Kidney (tissue), 14 donors: Measurements from ENCODE around the gene GARIN1A. TPM values are rescaled to one million over a fixed set of nuclear protein-coding genes. Genes with fewer than 3 reads are reported as not detected.

Experiments used
- DNase-seq, 5 donors: peaks; one replicate each; pipeline ENCODE4 v3.0.0-alpha.2; 2013 to 2020
- FAIRE-seq: peaks from 2 replicates; lab custom pipeline; 2012; peaks lifted over from hg19 to GRCh38; lab: Jason Lieb, UNC
- H3K27ac ChIP-seq, 2 donors: one replicate each; pipeline ENCODE4 v1.7.0; 2013; ENCODE audit warnings: low read depth in 2 of 2, low read length in 2 of 2, inconsistent platforms in 1 of 2
- H3K27me3 ChIP-seq: one replicate; pipeline ENCODE4 v1.7.1; 2013; ENCODE audit warnings: low read length, inconsistent platforms; ENCODE audit not compliant: control insufficient read depth, insufficient read depth
- H3K36me3 ChIP-seq, 3 donors: one replicate each; pipeline versions ENCODE4 v1.7.0 to v1.7.1; 2013; ENCODE audit warnings: low read length in 3 of 3, control low read depth in 1 of 3, inconsistent platforms in 1 of 3; ENCODE audit not compliant: insufficient read depth in 3 of 3, control insufficient read depth in 2 of 3
- H3K4me1 ChIP-seq, 3 donors: one replicate each; pipeline versions ENCODE4 v1.7.0 to v1.7.1; 2013; ENCODE audit warnings: low read length in 3 of 3, inconsistent platforms in 1 of 3, low read depth in 1 of 3; ENCODE audit not compliant: control insufficient read depth in 2 of 3, insufficient read depth in 2 of 3
- H3K4me3 ChIP-seq, 3 donors: one replicate each; pipeline versions ENCODE4 v1.7.0 to v1.8.1; 2013; ENCODE audit warnings: low read length in 3 of 3, control low read depth in 1 of 3, inconsistent platforms in 1 of 3
- H3K9ac ChIP-seq, 3 donors: one replicate each; pipeline versions ENCODE4 v1.7.0 to v1.7.1; 2013; ENCODE audit warnings: low read length in 3 of 3, control low read depth in 1 of 3, inconsistent platforms in 1 of 3
- H3K9me3 ChIP-seq, 3 donors: one replicate each; pipeline versions ENCODE4 v1.7.0 to v1.7.1; 2013; ENCODE audit warnings: low read length in 3 of 3, control low read depth in 1 of 3, inconsistent platforms in 1 of 3; ENCODE audit not compliant: control insufficient read depth in 2 of 3, insufficient read depth in 1 of 3
- CTCF ChIP-seq: IDR thresholded peaks from 3 replicates; pipeline ENCODE4 v1.5.1; 2012; ENCODE audit warnings: mild to moderate bottlenecking, moderate library complexity, borderline replicate concordance; ENCODE audit not compliant: insufficient read depth; ENCODE audit errors: extremely low read depth
- intact Hi-C: fragments of 100-400 bp; cut with DNase I; formaldehyde crosslinking; loops from one replicate; pipeline ENCODE4 v1.11.1; 2022
- polyA plus RNA-seq: library from polyadenylated mRNA; stranded (reverse); fragments of 350-450 nt; fragmentation: Illumina TruSeq; extraction: RNeasy Lipid Tissue Mini Kit (QIAGEN cat#74804); gene quantifications from one replicate; pipeline ENCODE4 v1.2.3, GENCODE V29; 2014; ENCODE audit warnings: low read depth, low replicate concordance; ENCODE audit not compliant: insufficient read depth
- total RNA-seq: library from RNA; stranded (reverse); fragmentation: NEBNext Ultra II Directional; extraction: Animal tissue kit (Norgen Biotek cat#: 25700); gene quantifications from one replicate; pipeline ENCODE4 v1.2.1, GENCODE V29; 2021
- donor health status: control.
- donor health status: control.
- donor health status: control.
- donor health status: control.
- donor health status: control.
- donor health status: DM: yes; HTN: yes; CAD: no.
- donor health status: Normal renal cell carcinoma (clear cell type).

GARIN1A gene
- total and polyA plus RNA-seq, 2 donors from 2014 or later, result 1.3 to 2.5 TPM

- H3K36me3 ChIP-seq, result no peaks in the 10 kb centered on the region
- no peak for TF ChIP-seq CTCF
- no peaks in the 10 kb centered on the region for H3K9me3 ChIP-seq
- no peaks in the 10 kb centered on the region for H3K27me3 ChIP-seq
- H3K4me1 ChIP-seq, result no peaks in the 10 kb centered on the region
- intact Hi-C loops, result no loop called here
- no peak for FAIRE-seq
- no peak for DNase-seq
- H3K27ac ChIP-seq, result no peak overlapping the region
- H3K9ac ChIP-seq, result no peak overlapping the region
- H3K4me3 ChIP-seq, result no peak overlapping the region
Observed at GRCh38 chr7:128721376-128721775, 49.3 kb downstream of the GARIN1A start.

Other genes starting within 250 kb of the GARIN1A start
- 10.3 TPM for gene HILPDA, start 216.4 kb upstream of the GARIN1A start, total RNA-seq
- 7.2 TPM for gene HILPDA, start 216.4 kb upstream of the GARIN1A start, polyA plus RNA-seq
- 26.0 TPM for gene METTL2B, start 195.5 kb upstream of the GARIN1A start, total RNA-seq
- 11.8 TPM for gene METTL2B, start 195.5 kb upstream of the GARIN1A start, polyA plus RNA-seq
- gene CALU, start 67.1 kb downstream of the GARIN1A start, total RNA-seq, result 75.1 TPM
- gene CALU, start 67.1 kb downstream of the GARIN1A start, polyA plus RNA-seq, result 32.9 TPM
- not detected for gene OPN1SW, start 103.5 kb downstream of the GARIN1A start, total RNA-seq
- gene OPN1SW, start 103.5 kb downstream of the GARIN1A start, polyA plus RNA-seq, result not detected
- 4.2 TPM for gene CCDC136, start 119.7 kb downstream of the GARIN1A start, total RNA-seq
- gene CCDC136, start 119.7 kb downstream of the GARIN1A start, polyA plus RNA-seq, result 1.4 TPM
- 12.2 TPM for gene FLNC, start 158.1 kb downstream of the GARIN1A start, total RNA-seq
- gene FLNC, start 158.1 kb downstream of the GARIN1A start, polyA plus RNA-seq, result 2.8 TPM
- 161 TPM for gene ATP6V1F, start 190.6 kb downstream of the GARIN1A start, total RNA-seq
- gene ATP6V1F, start 190.6 kb downstream of the GARIN1A start, polyA plus RNA-seq, result 684 TPM
- 44.6 TPM for gene KCP, start 238.4 kb downstream of the GARIN1A start, total RNA-seq
- gene KCP, start 238.4 kb downstream of the GARIN1A start, polyA plus RNA-seq, result 7.7 TPM